Measurements from ENCODE around the gene XPO6. TPM values are rescaled to one million over a fixed set of nuclear protein-coding genes. Genes with fewer than 3 reads are reported as not detected.

The XPO6 gene
- total and polyA plus RNA-seq, 8 donors, result 75.7 to 155 (median 80.1) TPM

DNA sequence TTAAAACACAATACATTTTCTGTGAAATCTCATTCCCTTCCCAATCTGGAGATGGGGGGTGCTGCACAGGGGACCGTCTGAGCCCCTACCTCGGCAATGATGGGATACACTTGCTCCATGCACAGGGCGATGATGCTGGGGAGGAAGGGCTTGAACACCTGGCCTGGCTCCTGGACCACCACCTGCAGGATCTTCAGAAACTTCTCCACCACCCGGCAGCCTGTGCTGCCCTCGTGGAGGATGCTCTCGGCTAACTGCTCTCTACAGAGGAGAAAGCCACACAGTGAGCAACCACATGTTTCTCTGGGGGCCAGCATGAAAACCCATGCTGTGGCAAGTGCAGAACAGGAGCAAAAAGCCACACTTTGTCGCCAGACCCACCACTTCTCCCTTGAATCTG is 105.8 kb downstream of the XPO6 start:
- TF ChIP-seq, protein P1, sequence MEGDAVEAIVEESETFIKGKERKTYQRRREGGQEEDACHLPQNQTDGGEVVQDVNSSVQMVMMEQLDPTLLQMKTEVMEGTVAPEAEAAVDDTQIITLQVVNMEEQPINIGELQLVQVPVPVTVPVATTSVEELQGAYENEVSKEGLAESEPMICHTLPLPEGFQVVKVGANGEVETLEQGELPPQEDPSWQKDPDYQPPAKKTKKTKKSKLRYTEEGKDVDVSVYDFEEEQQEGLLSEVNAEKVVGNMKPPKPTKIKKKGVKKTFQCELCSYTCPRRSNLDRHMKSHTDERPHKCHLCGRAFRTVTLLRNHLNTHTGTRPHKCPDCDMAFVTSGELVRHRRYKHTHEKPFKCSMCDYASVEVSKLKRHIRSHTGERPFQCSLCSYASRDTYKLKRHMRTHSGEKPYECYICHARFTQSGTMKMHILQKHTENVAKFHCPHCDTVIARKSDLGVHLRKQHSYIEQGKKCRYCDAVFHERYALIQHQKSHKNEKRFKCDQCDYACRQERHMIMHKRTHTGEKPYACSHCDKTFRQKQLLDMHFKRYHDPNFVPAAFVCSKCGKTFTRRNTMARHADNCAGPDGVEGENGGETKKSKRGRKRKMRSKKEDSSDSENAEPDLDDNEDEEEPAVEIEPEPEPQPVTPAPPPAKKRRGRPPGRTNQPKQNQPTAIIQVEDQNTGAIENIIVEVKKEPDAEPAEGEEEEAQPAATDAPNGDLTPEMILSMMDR (IDR thresholded peaks at IDR 0.05), result no peak
- Histone ChIP-seq H3K27me3 (no peaks in the 10 kb centered on the region), H3K9me3 (no peaks in the 10 kb centered on the region), H3K4me3 (no peak overlapping the region), H3K36me3 (peaks cover 0 to 98% of the 10 kb centered on the region in 2 donors), H3K27ac (no peak overlapping the region), H3K4me1 (peaks cover 0 to 21% of the 10 kb centered on the region in 2 donors)
- peak in 2 of 4 donors; percentile 16 to 17 for DNase-seq
- ATAC-seq, result no peak
- intact Hi-C loops (cut with DNase I), result no loop called here

DNA sequence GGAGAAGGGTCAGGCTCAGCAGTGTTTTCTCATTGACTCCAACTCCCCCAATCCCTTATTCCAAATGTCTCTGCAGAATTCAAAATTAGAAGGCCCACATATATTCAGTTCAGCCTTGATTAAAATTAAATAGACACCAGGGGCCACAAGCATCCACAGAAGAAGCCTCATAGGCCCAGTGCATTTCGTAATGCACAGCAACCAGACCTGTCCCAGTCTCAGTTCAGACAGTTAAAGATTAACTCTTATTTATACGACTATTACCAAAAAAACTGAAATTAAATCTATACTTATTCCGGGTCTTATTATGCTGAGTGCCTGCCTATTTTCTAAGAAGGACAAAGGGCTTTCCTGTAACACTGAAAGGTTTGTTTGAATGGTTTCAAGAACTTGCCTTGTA is 106.5 kb downstream of the XPO6 start:
- no peak overlapping the region for H3K27ac ChIP-seq
- H3K4me3 ChIP-seq, result no peak overlapping the region
- DNase-seq, result peak in 1 of 4 donors; percentile 16
- intact Hi-C loops (cut with DNase I), result no loop called here
- H3K9me3 ChIP-seq, result no peaks in the 10 kb centered on the region
- H3K36me3 ChIP-seq, result peaks cover 0 to 98% of the 10 kb centered on the region in 2 donors
- H3K27me3 ChIP-seq, result no peaks in the 10 kb centered on the region
- TF ChIP-seq, protein P1 (IDR thresholded peaks at IDR 0.05), result no peak
- ATAC-seq, result no peak
- peaks cover 0 to 15% of the 10 kb centered on the region in 2 donors for H3K4me1 ChIP-seq

DNA sequence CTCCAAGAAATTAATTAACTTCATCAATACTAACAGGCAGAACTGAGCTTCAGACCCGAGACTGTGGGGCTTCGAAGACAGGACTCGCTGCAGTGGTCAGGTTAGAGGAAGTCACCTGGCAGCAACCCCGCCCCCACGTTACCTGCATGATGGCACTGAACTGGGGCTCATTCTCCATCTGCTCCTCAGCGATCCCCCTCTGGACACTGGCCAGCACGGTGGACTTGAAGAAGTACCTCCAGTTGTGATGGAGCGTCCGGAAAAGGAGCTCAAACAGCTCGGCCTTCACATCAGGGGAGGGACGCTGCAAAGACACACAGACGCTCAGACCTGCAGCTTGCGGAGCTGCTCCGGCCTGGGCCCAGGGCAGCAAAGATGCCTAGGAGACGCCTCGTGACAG is 107.4 kb downstream of the XPO6 start:
- ATAC-seq, result no peak
- intact Hi-C loops (cut with DNase I), result no loop called here
- TF ChIP-seq, protein P1 (IDR thresholded peaks at IDR 0.05), result no peak

DNA sequence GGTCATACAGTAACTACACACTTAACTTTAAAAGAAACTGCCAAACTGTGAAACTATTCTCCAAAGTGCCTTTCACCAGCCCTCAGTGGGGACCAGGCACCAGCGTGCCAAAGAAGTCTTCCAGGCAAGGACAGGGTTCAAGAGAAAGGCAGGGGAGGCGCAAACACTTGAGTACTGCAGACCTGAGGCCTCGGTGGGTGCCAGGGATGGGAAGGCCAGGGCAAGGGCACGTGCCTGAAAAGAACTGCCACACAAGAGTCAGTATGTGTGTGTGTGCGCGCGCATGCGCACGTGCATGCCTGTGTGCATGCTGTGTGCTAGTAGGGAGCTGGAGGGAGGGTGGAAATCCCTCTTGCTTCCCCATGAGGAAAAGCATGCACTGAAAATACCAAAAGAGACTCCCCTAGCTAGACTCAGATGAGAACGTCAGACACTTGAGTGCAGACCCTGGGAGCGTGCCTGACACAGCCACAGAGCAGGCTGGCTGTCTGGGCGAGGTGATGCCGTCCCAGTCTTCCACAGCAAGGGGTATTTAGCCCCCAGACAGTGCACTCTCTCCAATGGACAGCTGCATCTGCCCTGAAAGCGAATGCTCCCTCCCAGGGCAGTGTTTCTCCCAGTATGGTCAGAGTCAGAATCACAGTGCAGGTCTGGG is 108.1 kb downstream of the XPO6 start:
- Histone ChIP-seq H3K4me3 (no peak overlapping the region), H3K27ac (no peak overlapping the region), H3K36me3 (peaks cover 0 to 100% of the 10 kb centered on the region in 2 donors), H3K27me3 (no peaks in the 10 kb centered on the region), H3K9me3 (no peaks in the 10 kb centered on the region), H3K4me1 (peaks cover 0 to 2% of the 10 kb centered on the region in 2 donors)
- ATAC-seq (no peak), DNase-seq (peak in 2 of 4 donors; percentile 20 to 38)
- TF ChIP-seq, protein P1 (IDR thresholded peaks at IDR 0.05), result no peak
- intact Hi-C loops (cut with DNase I), result no loop called here

More for the DNA sequence above, 107.4 kb downstream of the XPO6 start:
- Histone ChIP-seq H3K27ac (no peak overlapping the region), H3K27me3 (no peaks in the 10 kb centered on the region), H3K9me3 (no peaks in the 10 kb centered on the region), H3K36me3 (peaks cover 0 to 100% of the 10 kb centered on the region in 2 donors), H3K4me3 (no peak overlapping the region), H3K4me1 (peaks cover 0 to 8% of the 10 kb centered on the region in 2 donors)
- DNase-seq, result peak in 2 of 4 donors; percentile 20 to 49

DNA sequence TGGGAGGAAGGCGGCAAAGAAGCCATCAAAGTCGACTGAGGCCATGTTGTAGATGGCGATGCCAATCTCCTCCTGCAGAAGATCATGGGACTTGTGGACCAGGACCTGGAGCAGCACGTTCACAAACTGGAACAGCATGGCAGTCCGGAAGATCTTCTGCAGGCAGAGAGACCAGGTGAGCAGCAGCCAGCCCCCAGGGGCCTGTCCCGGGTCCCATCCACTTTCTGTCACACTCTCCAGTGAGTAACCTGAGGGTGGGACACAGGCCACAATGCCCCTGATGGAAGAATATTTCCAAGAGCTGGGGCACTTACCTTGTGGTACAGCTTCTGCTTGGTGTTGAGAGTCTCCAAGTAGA is 110.3 kb downstream of the XPO6 start:
- intact Hi-C loops (cut with DNase I), result no loop called here
- Histone ChIP-seq H3K4me3 (no peak overlapping the region), H3K4me1 (no peaks in the 10 kb centered on the region), H3K27me3 (no peaks in the 10 kb centered on the region), H3K36me3 (peaks cover 0 to 100% of the 10 kb centered on the region in 2 donors), H3K27ac (no peak overlapping the region), H3K9me3 (no peaks in the 10 kb centered on the region)
- DNase-seq (peak in 2 of 4 donors; percentile 10 to 38), ATAC-seq (no peak)
- TF ChIP-seq, protein P1 (IDR thresholded peaks at IDR 0.05), result no peak
